ENCODE data around the gene UNC119B.

Gene UNC119B

DNA sequence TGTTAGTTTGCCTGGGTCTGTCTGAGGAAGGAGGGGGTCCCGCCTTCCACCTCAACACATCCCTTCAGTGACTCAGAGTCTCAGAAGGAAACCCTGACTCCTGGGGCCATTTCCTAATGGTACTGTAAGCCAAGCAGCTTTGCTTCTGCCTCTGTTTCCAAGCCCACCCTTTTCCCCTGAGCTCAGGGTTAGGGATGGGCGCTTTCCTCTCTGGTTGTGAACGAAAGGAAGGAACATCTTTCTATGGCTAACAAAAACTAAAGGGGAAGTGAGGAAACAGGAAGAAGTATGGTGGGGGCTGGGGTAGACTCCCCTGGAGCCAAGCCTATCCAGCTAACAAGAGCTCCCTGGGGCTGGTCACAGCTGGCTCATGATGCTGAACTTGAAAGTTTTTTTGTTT lies 11.6 kb upstream of the UNC119B start:
- no peak for DNase-seq (ENCODE audit: insufficient read length, low spot score)
- TF ChIP-seq, protein P1, sequence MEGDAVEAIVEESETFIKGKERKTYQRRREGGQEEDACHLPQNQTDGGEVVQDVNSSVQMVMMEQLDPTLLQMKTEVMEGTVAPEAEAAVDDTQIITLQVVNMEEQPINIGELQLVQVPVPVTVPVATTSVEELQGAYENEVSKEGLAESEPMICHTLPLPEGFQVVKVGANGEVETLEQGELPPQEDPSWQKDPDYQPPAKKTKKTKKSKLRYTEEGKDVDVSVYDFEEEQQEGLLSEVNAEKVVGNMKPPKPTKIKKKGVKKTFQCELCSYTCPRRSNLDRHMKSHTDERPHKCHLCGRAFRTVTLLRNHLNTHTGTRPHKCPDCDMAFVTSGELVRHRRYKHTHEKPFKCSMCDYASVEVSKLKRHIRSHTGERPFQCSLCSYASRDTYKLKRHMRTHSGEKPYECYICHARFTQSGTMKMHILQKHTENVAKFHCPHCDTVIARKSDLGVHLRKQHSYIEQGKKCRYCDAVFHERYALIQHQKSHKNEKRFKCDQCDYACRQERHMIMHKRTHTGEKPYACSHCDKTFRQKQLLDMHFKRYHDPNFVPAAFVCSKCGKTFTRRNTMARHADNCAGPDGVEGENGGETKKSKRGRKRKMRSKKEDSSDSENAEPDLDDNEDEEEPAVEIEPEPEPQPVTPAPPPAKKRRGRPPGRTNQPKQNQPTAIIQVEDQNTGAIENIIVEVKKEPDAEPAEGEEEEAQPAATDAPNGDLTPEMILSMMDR (IDR thresholded peaks at IDR 0.05; ENCODE audit: insufficient read depth, missing control alignments): no peak
- no peak for FAIRE-seq

DNA sequence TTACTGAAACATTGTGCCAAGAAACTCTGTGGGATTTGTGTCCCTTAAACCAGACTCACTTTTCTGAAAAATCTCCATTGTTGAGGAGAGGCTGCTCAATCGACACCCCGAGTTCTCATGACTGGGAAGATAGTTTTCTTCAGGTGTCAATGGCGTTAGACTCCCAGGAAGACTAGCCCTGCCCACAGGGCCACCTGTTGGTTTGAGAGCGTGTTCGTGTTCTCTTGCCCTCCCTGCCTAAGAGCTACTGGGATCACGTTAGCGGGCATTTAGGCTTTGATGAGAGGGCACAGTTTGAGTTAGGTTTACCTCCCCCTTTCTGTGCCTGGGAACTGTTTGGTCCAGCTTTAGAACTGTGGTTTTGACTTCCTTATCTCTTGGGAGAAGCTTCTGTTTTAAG lies 10.7 kb upstream of the UNC119B start:
- DNase-seq (ENCODE audit: insufficient read length, low spot score) (no peak), FAIRE-seq (no peak)
- TF ChIP-seq, protein P1 (IDR thresholded peaks at IDR 0.05; ENCODE audit: insufficient read depth, missing control alignments): no peak

DNA sequence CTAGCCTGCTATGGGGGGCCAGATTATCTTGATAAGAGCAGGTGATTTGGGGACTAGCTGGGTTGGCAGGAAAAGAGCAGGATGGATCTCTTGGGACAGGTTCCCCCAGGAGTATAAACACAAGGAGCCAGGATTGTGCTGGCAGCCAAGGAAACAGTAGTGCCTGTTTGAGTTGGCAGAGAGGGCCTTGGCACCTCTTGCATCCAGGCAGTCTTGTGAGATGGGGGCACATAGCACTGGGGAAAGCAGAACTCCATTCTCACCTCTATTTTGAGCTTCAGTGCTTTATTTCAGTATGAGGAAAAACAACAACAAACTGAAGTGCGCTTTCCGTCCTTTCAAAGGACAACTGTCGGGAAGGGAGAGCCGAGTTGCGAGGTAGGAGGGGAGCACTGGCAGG lies 9.4 kb upstream of the UNC119B start:
- TF ChIP-seq, protein P1 (IDR thresholded peaks at IDR 0.05; ENCODE audit: insufficient read depth, missing control alignments): no peak
- no peak for DNase-seq (ENCODE audit: insufficient read length, low spot score)
- FAIRE-seq: no peak

DNA sequence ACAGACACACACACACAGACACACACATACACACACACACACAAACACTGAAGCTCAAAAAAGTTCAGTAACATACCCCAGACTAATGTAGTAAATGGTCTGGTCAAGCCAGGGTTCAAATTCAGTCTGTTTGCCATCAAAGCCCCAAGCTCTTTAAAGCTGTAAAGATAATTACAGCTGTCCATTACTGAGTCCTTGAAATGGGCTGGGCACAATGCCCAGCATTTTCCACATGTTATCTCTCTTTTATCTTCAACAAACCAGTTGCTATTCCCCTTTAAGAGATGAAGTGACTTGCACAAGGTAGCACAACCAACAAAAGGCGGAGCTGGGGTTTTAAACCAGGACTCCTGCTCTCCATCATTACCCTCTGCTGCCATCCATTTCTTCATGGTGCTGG lies 7.6 kb upstream of the UNC119B start:
- DNase-seq (ENCODE audit: insufficient read length, low spot score): no peak
- TF ChIP-seq, protein P1 (IDR thresholded peaks at IDR 0.05; ENCODE audit: insufficient read depth, missing control alignments): no peak
- FAIRE-seq: no peak

DNA sequence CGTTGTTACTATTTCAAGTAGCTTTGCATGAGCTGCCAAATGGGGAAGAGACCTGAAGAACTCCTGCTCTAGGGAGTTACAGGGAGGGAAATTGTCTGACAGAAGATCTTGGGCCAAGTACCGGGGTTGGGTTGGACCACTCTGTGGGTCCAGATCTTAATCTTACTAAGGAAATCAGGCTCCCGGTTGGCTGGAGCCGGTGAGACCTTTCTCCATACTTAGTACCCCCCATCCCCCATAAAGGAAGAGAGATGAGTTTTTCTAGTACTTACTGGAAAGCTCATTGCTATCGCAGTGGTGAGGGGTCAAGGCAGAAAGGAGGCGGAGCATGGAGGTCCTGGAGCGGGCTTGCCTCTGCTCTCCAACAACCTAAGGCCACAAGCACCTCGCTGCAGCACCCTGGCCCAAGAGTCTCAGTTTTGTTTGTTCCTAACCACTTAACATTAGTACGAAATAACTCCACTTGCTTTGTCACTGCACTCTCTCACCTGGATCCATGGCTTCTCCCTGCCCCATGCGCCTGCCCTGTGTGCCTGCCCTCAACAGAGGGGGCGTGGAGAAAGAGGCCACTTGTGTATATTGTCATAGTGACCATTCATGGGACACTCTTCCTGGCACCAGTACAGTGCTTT lies 6.8 kb upstream of the UNC119B start:
- TF ChIP-seq, protein P1 (IDR thresholded peaks at IDR 0.05; ENCODE audit: insufficient read depth, missing control alignments): no peak
- FAIRE-seq: no peak

DNA sequence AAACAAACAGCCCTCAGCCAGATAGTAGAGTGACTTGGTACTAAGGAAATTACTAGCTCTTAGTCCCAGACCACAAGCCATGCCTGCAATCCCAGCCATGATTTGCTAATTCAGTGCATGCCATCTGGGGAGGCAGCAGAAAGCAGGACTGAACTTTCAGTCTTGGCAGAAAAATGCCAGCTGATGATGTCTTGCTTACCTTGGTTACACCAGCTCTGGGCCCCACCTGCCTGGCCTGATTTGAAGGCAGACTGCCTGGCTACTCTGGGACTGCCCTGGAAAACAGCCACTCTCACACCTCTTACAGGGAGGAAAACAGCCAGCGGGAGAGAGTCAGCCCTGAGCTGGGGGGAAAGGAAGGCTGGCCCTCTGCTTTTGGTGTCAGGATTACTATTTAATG lies 4.6 kb upstream of the UNC119B start:
- FAIRE-seq: no peak
- no peak for DNase-seq (ENCODE audit: insufficient read length, low spot score)

More for the DNA sequence above, 6.8 kb upstream of the UNC119B start:
- DNase-seq (ENCODE audit: insufficient read length, low spot score): no peak

DNA sequence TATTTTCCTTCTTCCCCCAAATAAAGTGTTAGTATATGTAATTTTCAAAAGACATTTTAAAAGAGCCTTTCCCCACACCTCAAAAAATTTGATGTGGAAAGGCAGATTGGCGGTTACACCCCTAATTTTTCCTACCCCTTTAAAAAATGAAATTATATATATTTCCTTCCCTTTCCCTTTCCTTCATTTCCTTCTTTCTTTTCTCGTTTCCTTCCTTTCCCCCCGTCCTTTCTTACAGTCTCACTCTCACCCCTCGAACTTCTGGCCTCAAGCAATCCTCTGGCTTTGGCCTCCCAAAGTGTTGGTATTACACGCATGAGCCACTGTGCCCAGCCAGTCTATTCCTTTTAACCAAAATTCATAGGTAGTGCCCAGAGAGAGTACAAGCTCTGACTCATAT lies 4.2 kb upstream of the UNC119B start:
- DNase-seq (ENCODE audit: insufficient read length, low spot score): no peak
- no peak for FAIRE-seq
- TF ChIP-seq, protein P1 (IDR thresholded peaks at IDR 0.05; ENCODE audit: insufficient read depth, missing control alignments): no peak

More for the DNA sequence above, 4.6 kb upstream of the UNC119B start:
- TF ChIP-seq, protein P1 (IDR thresholded peaks at IDR 0.05; ENCODE audit: insufficient read depth, missing control alignments): no peak

All from D721Med (cell line).